GM12864 (cell line): Measurements from ENCODE around the gene ITGB4.

Experiments used
- DNase-seq: peaks from one replicate; pipeline ENCODE4 v3.0.0-alpha.2; 2011; ENCODE audit warnings: low read depth
- H3K4me3 ChIP-seq: 2 replicates; pipeline ENCODE4 v1.5.1; 2011; ENCODE audit warnings: mild to moderate bottlenecking, low read depth, low read length, control low read depth
- TF ChIP-seq, protein P1 (sequence below): IDR thresholded peaks from 2 replicates; pipeline ENCODE4 v1.5.1; 2011; ENCODE audit warnings: low read depth, mild to moderate bottlenecking, moderate library complexity, low read length, control low read depth, inconsistent platforms; ENCODE audit errors: missing control alignments

The ITGB4 gene

DNA sequence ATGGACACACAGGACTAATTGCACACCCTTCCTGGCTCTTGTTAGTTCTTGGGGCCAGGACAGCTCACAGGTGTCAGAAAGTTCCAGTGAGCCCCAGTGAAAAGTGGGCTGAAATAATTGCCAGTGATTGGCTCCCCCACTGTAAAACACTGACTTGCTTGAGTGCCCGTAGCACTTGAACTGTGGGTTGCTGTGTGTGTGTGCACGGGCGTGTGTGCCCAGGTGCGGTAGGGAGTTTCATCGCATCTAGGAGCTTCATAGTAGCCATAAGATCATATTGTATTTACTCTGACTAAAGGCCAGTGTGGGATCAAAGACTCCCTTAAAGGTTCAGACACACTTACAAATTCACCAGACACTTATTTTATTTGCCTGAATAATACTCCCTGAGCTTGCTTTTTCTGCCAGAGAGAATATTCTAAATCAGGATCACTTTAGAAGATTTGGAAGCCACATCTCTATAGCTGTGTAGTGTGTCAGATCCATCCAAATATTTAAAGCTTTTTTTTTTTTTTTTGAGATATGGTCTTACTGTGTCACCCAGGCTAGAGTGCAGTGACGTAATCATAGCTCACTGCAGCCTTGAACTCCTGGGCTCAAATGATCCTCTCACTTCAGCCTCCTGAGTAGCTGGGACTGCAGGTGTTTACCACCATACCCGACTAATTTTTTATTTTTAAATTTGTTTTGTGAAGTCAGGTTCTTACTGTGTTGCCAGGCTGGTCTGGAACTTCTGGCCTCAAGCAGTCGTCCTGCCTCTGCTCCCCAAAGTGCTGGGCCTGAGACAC lies 74.8 kb downstream of the ITGB4 start:
- H3K4me3 ChIP-seq = no peak overlapping the region
- TF ChIP-seq, protein P1, sequence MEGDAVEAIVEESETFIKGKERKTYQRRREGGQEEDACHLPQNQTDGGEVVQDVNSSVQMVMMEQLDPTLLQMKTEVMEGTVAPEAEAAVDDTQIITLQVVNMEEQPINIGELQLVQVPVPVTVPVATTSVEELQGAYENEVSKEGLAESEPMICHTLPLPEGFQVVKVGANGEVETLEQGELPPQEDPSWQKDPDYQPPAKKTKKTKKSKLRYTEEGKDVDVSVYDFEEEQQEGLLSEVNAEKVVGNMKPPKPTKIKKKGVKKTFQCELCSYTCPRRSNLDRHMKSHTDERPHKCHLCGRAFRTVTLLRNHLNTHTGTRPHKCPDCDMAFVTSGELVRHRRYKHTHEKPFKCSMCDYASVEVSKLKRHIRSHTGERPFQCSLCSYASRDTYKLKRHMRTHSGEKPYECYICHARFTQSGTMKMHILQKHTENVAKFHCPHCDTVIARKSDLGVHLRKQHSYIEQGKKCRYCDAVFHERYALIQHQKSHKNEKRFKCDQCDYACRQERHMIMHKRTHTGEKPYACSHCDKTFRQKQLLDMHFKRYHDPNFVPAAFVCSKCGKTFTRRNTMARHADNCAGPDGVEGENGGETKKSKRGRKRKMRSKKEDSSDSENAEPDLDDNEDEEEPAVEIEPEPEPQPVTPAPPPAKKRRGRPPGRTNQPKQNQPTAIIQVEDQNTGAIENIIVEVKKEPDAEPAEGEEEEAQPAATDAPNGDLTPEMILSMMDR = no peak
- no peak for DNase-seq

DNA sequence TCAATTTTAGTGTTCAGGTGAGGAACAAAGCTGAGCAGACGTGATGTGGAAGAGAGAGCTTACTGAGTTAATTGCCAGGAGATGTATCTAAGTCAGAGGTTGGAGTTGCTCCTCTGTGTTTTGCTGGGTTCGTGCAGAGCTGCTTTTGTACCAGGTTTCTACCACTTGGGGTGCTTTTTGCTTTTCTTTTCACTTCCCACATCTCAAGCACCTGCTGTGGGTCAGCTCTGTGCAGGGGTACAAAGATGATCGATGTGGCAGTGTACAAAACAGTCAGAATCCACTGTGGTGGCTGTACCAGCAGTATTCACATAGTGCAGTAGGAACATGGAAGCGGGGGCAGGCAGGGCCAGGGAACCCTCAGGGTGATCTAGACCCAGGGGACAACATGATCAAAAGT lies 78.1 kb downstream of the ITGB4 start:
- no peak overlapping the region for H3K4me3 ChIP-seq
- TF ChIP-seq, protein P1 = no peak
- no peak for DNase-seq

DNA sequence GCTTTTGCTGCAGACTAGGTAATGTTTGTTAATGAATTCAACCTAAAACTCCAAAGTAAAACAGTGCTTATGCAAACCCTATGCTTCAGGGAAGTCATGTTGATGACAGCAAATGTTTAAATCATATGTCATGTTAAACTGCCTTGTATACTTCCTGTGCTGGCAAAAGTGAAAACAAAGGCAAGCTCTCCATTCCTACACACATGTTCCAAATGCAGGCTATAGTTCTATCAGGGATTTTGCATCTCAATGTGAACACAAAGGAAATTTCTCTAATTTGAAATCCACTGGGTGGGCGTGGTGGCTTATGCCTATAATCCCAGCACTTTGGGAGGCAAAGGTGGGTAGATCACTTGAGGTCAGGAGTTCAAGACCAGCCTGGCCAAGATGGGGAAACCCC lies 82.6 kb downstream of the ITGB4 start:
- TF ChIP-seq, protein P1 = no peak
- no peak overlapping the region for H3K4me3 ChIP-seq
- no peak for DNase-seq

DNA sequence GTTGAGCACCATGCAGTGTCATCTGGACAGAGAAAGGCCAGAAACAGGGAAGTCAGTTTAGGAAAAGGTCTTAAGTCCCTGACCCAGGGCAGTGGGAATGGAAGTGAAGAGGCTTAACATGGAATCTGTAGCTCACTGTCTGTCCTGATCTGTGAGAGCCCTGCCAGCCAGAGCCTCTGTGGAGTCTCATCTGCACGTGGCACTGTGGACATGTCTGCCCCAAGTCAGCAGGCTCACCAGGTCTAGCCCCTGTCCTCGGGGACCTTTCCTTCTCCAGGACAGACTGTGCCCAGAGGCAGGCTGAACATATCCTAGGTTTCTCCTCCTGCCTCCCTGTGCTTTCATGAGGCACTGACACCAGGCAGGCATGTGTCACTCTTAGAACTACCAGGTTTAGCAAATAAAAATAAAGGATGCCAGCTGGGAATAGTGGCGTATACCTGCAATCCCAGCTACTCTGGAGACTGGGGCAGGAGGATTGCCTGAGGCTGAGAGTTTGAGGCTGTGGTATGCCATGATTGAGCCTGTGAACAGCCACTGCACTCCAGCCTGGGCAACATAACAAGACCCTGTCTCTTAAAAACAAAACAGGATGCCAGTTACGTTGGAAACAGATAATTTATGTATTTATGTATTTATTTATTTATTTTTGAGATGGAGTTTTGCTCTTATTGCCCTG lies 85.7 kb downstream of the ITGB4 start:
- no peak overlapping the region for H3K4me3 ChIP-seq
- TF ChIP-seq, protein P1 = no peak
- no peak for DNase-seq
